Heart left ventricle (tissue), 13 donors: ENCODE results near the gene FAM219B.

Experiments
- POLR2A ChIP-seq, 2 donors: fragments of 450-650 bp; IDR thresholded peaks; one replicate each; pipeline ENCODE4 v1.6.1; 2017; ENCODE audit warnings: antibody characterized with exemption in 2 of 2, mild to moderate bottlenecking in 2 of 2, moderate library complexity in 2 of 2
- TF ChIP-seq, protein P1 (sequence below), 12 donors: fragments of 200-600 bp; sonication (generic) in 4 of 12; IDR thresholded peaks; one replicate each; pipeline versions ENCODE4 v1.5.0 to v1.8.0; 2018 to 2022; ENCODE audit warnings: antibody characterized with exemption in 12 of 12, mild to moderate bottlenecking in 5 of 12
- donor health status: ischemic (EF 13 %, LVEDD 7.1; RV severe dilation, severe dysfunction).
- donor health status: DM: no; HTN: yes; CAD: no.
- donor health status: DM: no; HTN: no; CAD: no.
- donor health status: ischemic (EF 25% LVEDD 6.9; RV normal size, moderate dysfunction).
- donor health status: ischemic (EF 25% LVEDD 5.7; RV mildly dilated, moderate dysfunction).
- donor health status: ischemic (EF 35%, LVEDD 5.7; RV mildly dilated, moderate dysfunction).
- donor health status: nonischemic (EF 11% LVEDD 7.7; RV severe dilation, severe dysfunction).
- donor health status: DM: yes; HTN: yes; CAD: no.
- donor health status: PGD.
- donor health status: ischemic (EF 29% LVEDD 5.4; RV normal size, mild dysfunction).
- donor health status: nonischemic (EF 23%, LVEDD 6.1; RV moderate dilation, normal function).

DNA sequence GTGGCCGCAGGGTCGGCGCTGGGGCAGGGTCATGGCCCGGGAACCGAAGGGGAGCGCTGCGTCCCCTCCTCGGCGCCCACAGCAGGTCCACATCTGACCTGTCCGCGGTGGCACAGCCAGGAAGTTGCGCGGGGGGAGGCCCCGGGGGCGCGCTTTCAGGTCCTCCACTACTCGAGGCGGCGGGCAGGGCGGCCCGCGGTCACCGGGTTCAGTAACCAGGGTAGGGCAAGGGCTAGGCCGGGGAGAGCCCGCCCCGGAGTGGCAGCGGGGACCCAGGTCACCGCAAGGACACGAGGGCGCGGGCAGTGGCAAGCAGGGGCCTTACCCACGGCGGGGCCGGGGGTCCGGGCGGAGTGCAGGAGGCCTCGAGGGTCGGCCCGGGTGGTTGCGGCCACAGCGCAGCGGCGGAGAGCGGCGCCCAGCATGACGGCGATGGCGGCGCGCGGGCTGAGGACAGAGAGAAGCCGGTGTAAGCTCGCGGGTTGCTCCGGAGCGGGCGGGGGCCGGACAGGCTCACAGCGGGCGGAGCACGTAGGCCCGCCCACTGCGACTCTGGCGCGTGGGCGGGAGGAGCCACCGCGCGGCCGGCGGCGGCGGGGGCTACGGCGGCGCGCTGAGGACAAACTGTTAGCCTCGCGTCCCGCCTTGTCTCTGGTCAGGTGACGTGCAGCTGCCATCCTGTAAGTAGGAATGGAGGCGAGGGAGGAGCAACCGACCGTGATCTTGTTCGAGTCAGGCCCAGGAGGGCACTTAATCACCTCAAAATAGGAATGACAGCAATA, 31.1 kb upstream of the FAM219B start, which contains the start of gene COX5A:
- TF ChIP-seq POLR2A (IDR thresholded peaks at IDR 0.05): peak in 1 of 2 donors; percentile 92
- TF ChIP-seq, protein P1, sequence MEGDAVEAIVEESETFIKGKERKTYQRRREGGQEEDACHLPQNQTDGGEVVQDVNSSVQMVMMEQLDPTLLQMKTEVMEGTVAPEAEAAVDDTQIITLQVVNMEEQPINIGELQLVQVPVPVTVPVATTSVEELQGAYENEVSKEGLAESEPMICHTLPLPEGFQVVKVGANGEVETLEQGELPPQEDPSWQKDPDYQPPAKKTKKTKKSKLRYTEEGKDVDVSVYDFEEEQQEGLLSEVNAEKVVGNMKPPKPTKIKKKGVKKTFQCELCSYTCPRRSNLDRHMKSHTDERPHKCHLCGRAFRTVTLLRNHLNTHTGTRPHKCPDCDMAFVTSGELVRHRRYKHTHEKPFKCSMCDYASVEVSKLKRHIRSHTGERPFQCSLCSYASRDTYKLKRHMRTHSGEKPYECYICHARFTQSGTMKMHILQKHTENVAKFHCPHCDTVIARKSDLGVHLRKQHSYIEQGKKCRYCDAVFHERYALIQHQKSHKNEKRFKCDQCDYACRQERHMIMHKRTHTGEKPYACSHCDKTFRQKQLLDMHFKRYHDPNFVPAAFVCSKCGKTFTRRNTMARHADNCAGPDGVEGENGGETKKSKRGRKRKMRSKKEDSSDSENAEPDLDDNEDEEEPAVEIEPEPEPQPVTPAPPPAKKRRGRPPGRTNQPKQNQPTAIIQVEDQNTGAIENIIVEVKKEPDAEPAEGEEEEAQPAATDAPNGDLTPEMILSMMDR (IDR thresholded peaks at IDR 0.05): peak in 1 of 12 donors; percentile 5
